ENCODE results near the gene AKR1D1. TPM values are rescaled to one million over a fixed set of nuclear protein-coding genes. Genes with fewer than 3 reads are reported as not detected.
"Not testable (repeated sequence)": the region's sequence is repeated elsewhere in the genome, so short reads cannot be mapped to it uniquely, and the experiment has no call there.

The AKR1D1 gene
- total RNA-seq, 2 donors from 2014 or later: not detected

- H3K27ac Mint-ChIP-seq; H3K4me1 Mint-ChIP-seq (ENCODE audit: low read depth); H3K9me3 Mint-ChIP-seq; H3K4me3 Mint-ChIP-seq; DNase-seq; H3K36me3 Mint-ChIP-seq (ENCODE audit: insufficient read depth in 2 of 2); ATAC-seq (replicated peaks in 1 of 2): not testable (repeated sequence)
- peaks cover 11% of the 10 kb centered on the region for H3K27me3 Mint-ChIP-seq (ENCODE audit: low read depth)
These were observed 24.5 kb upstream of the AKR1D1 start for GRCh38 chr7:138051712-138052247.

GRCh38 chr7:138052696-138053095 is 23.6 kb upstream of the AKR1D1 start:
- no peaks in the 10 kb centered on the region for H3K4me1 Mint-ChIP-seq (ENCODE audit: low read depth)
- H3K9me3 Mint-ChIP-seq: peaks cover 2 to 5% of the 10 kb centered on the region in 2 donors
- no peak for DNase-seq
- peaks cover 0 to 1% of the 10 kb centered on the region in 2 donors for H3K36me3 Mint-ChIP-seq (ENCODE audit: insufficient read depth in 2 of 2)
- no peak for ATAC-seq (replicated peaks in 1 of 2)
- H3K4me3 Mint-ChIP-seq: no peak overlapping the region
- H3K27me3 Mint-ChIP-seq (ENCODE audit: low read depth): peaks cover 16% of the 10 kb centered on the region
- no peak overlapping the region for H3K27ac Mint-ChIP-seq

- H3K9me3 Mint-ChIP-seq; H3K4me1 Mint-ChIP-seq (ENCODE audit: low read depth); ATAC-seq (replicated peaks in 1 of 2); H3K27ac Mint-ChIP-seq; H3K36me3 Mint-ChIP-seq (ENCODE audit: insufficient read depth in 2 of 2); H3K27me3 Mint-ChIP-seq (ENCODE audit: low read depth); H3K4me3 Mint-ChIP-seq; DNase-seq: not testable (repeated sequence)
These were observed 20.6 kb upstream of the AKR1D1 start for GRCh38 chr7:138055698-138056097.

GRCh38 chr7:138063400-138063799 is 12.9 kb upstream of the AKR1D1 start:
- Mint-ChIP-seq H3K36me3 (ENCODE audit: insufficient read depth in 2 of 2) (no peaks in the 10 kb centered on the region), H3K27me3 (ENCODE audit: low read depth) (peaks cover 13% of the 10 kb centered on the region), H3K27ac (no peak overlapping the region), H3K4me1 (ENCODE audit: low read depth) (no peaks in the 10 kb centered on the region), H3K9me3 (no peaks in the 10 kb centered on the region), H3K4me3 (no peak overlapping the region)
- no peak for ATAC-seq (replicated peaks in 1 of 2)
- no peak for DNase-seq

GRCh38 chr7:138064856-138065357 is 11.4 kb upstream of the AKR1D1 start:
- Mint-ChIP-seq H3K4me3 (no peak overlapping the region), H3K4me1 (ENCODE audit: low read depth) (no peaks in the 10 kb centered on the region), H3K36me3 (ENCODE audit: insufficient read depth in 2 of 2) (no peaks in the 10 kb centered on the region), H3K9me3 (no peaks in the 10 kb centered on the region), H3K27me3 (ENCODE audit: low read depth) (peaks cover 13% of the 10 kb centered on the region), H3K27ac (no peak overlapping the region)
- no peak for DNase-seq
- no peak for ATAC-seq (replicated peaks in 1 of 2)

- DNase-seq (no peak), ATAC-seq (replicated peaks in 1 of 2) (no peak)
- no peak overlapping the region for H3K27ac Mint-ChIP-seq
- H3K27me3 Mint-ChIP-seq (ENCODE audit: low read depth): peaks cover 13% of the 10 kb centered on the region
- no peaks in the 10 kb centered on the region for H3K4me1 Mint-ChIP-seq (ENCODE audit: low read depth)
- no peaks in the 10 kb centered on the region for H3K36me3 Mint-ChIP-seq (ENCODE audit: insufficient read depth in 2 of 2)
- no peaks in the 10 kb centered on the region for H3K9me3 Mint-ChIP-seq
- no peak overlapping the region for H3K4me3 Mint-ChIP-seq
These were observed 10.4 kb upstream of the AKR1D1 start for GRCh38 chr7:138065827-138066226.

GRCh38 chr7:138066954-138067394 is 9.3 kb upstream of the AKR1D1 start:
- ATAC-seq (replicated peaks in 1 of 2) (no peak), DNase-seq (no peak)
- Mint-ChIP-seq H3K27ac (no peak overlapping the region), H3K4me3 (no peak overlapping the region), H3K9me3 (no peaks in the 10 kb centered on the region), H3K36me3 (ENCODE audit: insufficient read depth in 2 of 2) (no peaks in the 10 kb centered on the region), H3K4me1 (ENCODE audit: low read depth) (no peaks in the 10 kb centered on the region), H3K27me3 (ENCODE audit: low read depth) (peaks cover 13% of the 10 kb centered on the region)

- DNase-seq: no peak
- H3K36me3 Mint-ChIP-seq (ENCODE audit: insufficient read depth in 2 of 2): no peaks in the 10 kb centered on the region
These were observed 8.5 kb upstream of the AKR1D1 start for GRCh38 chr7:138067774-138068173.

GRCh38 chr7:138070908-138071307 is 5.4 kb upstream of the AKR1D1 start:
- Mint-ChIP-seq H3K27ac (no peak overlapping the region), H3K9me3 (peaks cover 4 to 5% of the 10 kb centered on the region in 2 donors), H3K4me3 (no peak overlapping the region), H3K4me1 (ENCODE audit: low read depth) (no peaks in the 10 kb centered on the region), H3K36me3 (ENCODE audit: insufficient read depth in 2 of 2) (peaks cover 0 to 2% of the 10 kb centered on the region in 2 donors), H3K27me3 (ENCODE audit: low read depth) (peaks cover 13% of the 10 kb centered on the region)
- DNase-seq: no peak
- no peak for ATAC-seq (replicated peaks in 1 of 2)

More at GRCh38 chr7:138067774-138068173, 8.5 kb upstream of the AKR1D1 start:
- H3K27ac Mint-ChIP-seq: no peak overlapping the region
- no peaks in the 10 kb centered on the region for H3K4me1 Mint-ChIP-seq (ENCODE audit: low read depth)
- no peak overlapping the region for H3K4me3 Mint-ChIP-seq
- ATAC-seq (replicated peaks in 1 of 2): no peak
- H3K27me3 Mint-ChIP-seq (ENCODE audit: low read depth): peaks cover 13% of the 10 kb centered on the region
- no peaks in the 10 kb centered on the region for H3K9me3 Mint-ChIP-seq

- peaks cover 0 to 2% of the 10 kb centered on the region in 2 donors for H3K36me3 Mint-ChIP-seq (ENCODE audit: insufficient read depth in 2 of 2)
These were observed 3.5 kb upstream of the AKR1D1 start for GRCh38 chr7:138072726-138073125.

GRCh38 chr7:138074121-138074520 is 2.1 kb upstream of the AKR1D1 start:
- H3K27me3 Mint-ChIP-seq (ENCODE audit: low read depth): no peaks in the 10 kb centered on the region
- DNase-seq (no peak), ATAC-seq (replicated peaks in 1 of 2) (no peak)
- peaks cover 0 to 2% of the 10 kb centered on the region in 2 donors for H3K36me3 Mint-ChIP-seq (ENCODE audit: insufficient read depth in 2 of 2)
- no peak overlapping the region for H3K27ac Mint-ChIP-seq
- H3K4me3 Mint-ChIP-seq: no peak overlapping the region
- H3K4me1 Mint-ChIP-seq (ENCODE audit: low read depth): no peaks in the 10 kb centered on the region
- H3K9me3 Mint-ChIP-seq: peaks cover 4 to 5% of the 10 kb centered on the region in 2 donors

More at GRCh38 chr7:138072726-138073125, 3.5 kb upstream of the AKR1D1 start:
- no peak overlapping the region for H3K27ac Mint-ChIP-seq
- ATAC-seq (replicated peaks in 1 of 2) (no peak), DNase-seq (no peak)
- no peaks in the 10 kb centered on the region for H3K4me1 Mint-ChIP-seq (ENCODE audit: low read depth)
- H3K4me3 Mint-ChIP-seq: no peak overlapping the region
- H3K27me3 Mint-ChIP-seq (ENCODE audit: low read depth): peaks cover 4% of the 10 kb centered on the region
- peaks cover 4 to 5% of the 10 kb centered on the region in 2 donors for H3K9me3 Mint-ChIP-seq

GRCh38 chr7:138074540-138074939 is 1.7 kb upstream of the AKR1D1 start:
- H3K27me3 Mint-ChIP-seq (ENCODE audit: low read depth): no peaks in the 10 kb centered on the region
- no peak overlapping the region for H3K4me3 Mint-ChIP-seq
- no peak for DNase-seq
- no peak overlapping the region for H3K27ac Mint-ChIP-seq
- no peaks in the 10 kb centered on the region for H3K4me1 Mint-ChIP-seq (ENCODE audit: low read depth)
- ATAC-seq (replicated peaks in 1 of 2): no peak
- H3K9me3 Mint-ChIP-seq: peaks cover 4 to 5% of the 10 kb centered on the region in 2 donors
- H3K36me3 Mint-ChIP-seq (ENCODE audit: insufficient read depth in 2 of 2): peaks cover 0 to 2% of the 10 kb centered on the region in 2 donors

- DNase-seq (no peak), ATAC-seq (replicated peaks in 1 of 2) (no peak)
These were observed 909 bp upstream of the AKR1D1 start for GRCh38 chr7:138075350-138075749.

GRCh38 chr7:138075786-138076185 is 473 bp upstream of the AKR1D1 start:
- not testable (repeated sequence) for H3K9me3 Mint-ChIP-seq; H3K4me1 Mint-ChIP-seq (ENCODE audit: low read depth); ATAC-seq (replicated peaks in 1 of 2); H3K27me3 Mint-ChIP-seq (ENCODE audit: low read depth); H3K36me3 Mint-ChIP-seq (ENCODE audit: insufficient read depth in 2 of 2); H3K27ac Mint-ChIP-seq; DNase-seq; H3K4me3 Mint-ChIP-seq

More at GRCh38 chr7:138075350-138075749, 909 bp upstream of the AKR1D1 start:
- Mint-ChIP-seq H3K4me1 (ENCODE audit: low read depth) (no peaks in the 10 kb centered on the region), H3K36me3 (ENCODE audit: insufficient read depth in 2 of 2) (peaks cover 0 to 2% of the 10 kb centered on the region in 2 donors), H3K27ac (no peak overlapping the region), H3K4me3 (no peak overlapping the region), H3K27me3 (ENCODE audit: low read depth) (no peaks in the 10 kb centered on the region), H3K9me3 (peaks cover 4 to 5% of the 10 kb centered on the region in 2 donors)

All from activated T-cell treated with anti-CD3 and anti-CD28 coated beads, Interleukin-2, amount 50 U/mL, for 72 hours (primary cell).